GM12801 (cell line): ENCODE results near the gene RNF11.

ENCODE experiments used
- CTCF ChIP-seq: IDR thresholded peaks from one replicate; pipeline ENCODE4 v1.5.1; 2011; ENCODE audit warnings: control low read depth; ENCODE audit not compliant: insufficient read length; ENCODE audit errors: extremely low read depth

Gene RNF11

GRCh38 chr1:51265618-51266017 is 29.5 kb downstream of the RNF11 start:
- TF ChIP-seq CTCF = no peak

GRCh38 chr1:51266181-51266580 is 30.1 kb downstream of the RNF11 start:
- no peak for TF ChIP-seq CTCF

- no peak for TF ChIP-seq CTCF
These were observed 30.7 kb downstream of the RNF11 start for GRCh38 chr1:51266791-51267190.

- TF ChIP-seq CTCF = no peak
These were observed 32.6 kb downstream of the RNF11 start for GRCh38 chr1:51268634-51269033.

- no peak for TF ChIP-seq CTCF
These were observed 34.7 kb downstream of the RNF11 start for GRCh38 chr1:51270751-51271150.

- TF ChIP-seq CTCF = no peak
These were observed 36.8 kb downstream of the RNF11 start for GRCh38 chr1:51272916-51273315.

GRCh38 chr1:51274676-51275075 is 38.6 kb downstream of the RNF11 start:
- TF ChIP-seq CTCF = no peak

- no peak for TF ChIP-seq CTCF
These were observed 40.2 kb downstream of the RNF11 start for GRCh38 chr1:51276286-51276685.
